ENCODE results near the gene LTF. TPM values are rescaled to one million over a fixed set of nuclear protein-coding genes. Genes with fewer than 3 reads are reported as not detected.
"Not testable (repeated sequence)": the region's sequence is repeated elsewhere in the genome, so short reads cannot be mapped to it uniquely, and the experiment has no call there.

LTF gene
- total RNA-seq, 4 donors from 2014 or later = 0.14 to 3.3 TPM; not detected in 2

DNA sequence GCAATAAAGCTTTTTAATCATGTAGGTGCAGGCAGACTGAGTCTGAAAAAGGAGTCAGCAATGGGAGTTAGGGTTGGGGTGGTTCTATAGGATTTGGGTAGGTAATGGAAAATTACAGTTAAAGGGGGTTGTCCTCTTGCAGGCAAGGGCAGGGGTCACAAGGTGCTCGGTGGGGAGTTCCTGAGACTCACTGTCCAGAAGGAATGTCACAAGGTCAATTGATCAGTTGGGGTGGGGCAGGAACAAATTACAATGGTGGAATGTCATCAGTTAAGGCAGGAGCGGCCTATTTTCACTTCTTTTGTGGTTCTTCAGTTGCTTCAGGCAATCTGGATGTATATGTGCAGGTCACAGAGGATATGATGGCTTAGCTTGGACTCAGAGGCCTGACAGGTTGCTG lies 71.7 kb downstream of the LTF start:
- DNase-seq = no peak
- Histone ChIP-seq H3K36me3 (no peaks in the 10 kb centered on the region), H3K4me1 (no peaks in the 10 kb centered on the region), H3K27ac (no peak overlapping the region), H3K9me3 (no peaks in the 10 kb centered on the region), H3K4me3 (no peak overlapping the region), H3K27me3 (no peaks in the 10 kb centered on the region)
- intact Hi-C loops (cut with DNase I; ENCODE audit: low total_unique reads) (no loop called here), in situ Hi-C loops (cut with MboI; ENCODE audit: low pct_ligation_motif_present in 1 of 4, low pct_unique_long_range_greater_than_20kb in 1 of 4, low sequenced_read_pairs in 3 of 4) (loop anchor here in 1 of 4 donors (25.0 kb wide), 1 partner anchor 456 kb away; the partner anchor contains the start of gene CXCR6)
- 70% methylated on average over 2 of the region's 2 CpGs; no CpG with 5 or more reads in 1 of the 2 donors for WGBS, 2 donors (ENCODE audit: low coverage in 1 of 2)
- TF ChIP-seq, protein P1, sequence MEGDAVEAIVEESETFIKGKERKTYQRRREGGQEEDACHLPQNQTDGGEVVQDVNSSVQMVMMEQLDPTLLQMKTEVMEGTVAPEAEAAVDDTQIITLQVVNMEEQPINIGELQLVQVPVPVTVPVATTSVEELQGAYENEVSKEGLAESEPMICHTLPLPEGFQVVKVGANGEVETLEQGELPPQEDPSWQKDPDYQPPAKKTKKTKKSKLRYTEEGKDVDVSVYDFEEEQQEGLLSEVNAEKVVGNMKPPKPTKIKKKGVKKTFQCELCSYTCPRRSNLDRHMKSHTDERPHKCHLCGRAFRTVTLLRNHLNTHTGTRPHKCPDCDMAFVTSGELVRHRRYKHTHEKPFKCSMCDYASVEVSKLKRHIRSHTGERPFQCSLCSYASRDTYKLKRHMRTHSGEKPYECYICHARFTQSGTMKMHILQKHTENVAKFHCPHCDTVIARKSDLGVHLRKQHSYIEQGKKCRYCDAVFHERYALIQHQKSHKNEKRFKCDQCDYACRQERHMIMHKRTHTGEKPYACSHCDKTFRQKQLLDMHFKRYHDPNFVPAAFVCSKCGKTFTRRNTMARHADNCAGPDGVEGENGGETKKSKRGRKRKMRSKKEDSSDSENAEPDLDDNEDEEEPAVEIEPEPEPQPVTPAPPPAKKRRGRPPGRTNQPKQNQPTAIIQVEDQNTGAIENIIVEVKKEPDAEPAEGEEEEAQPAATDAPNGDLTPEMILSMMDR (IDR thresholded peaks at IDR 0.05) = no peak
- TF ChIP-seq EP300 (IDR thresholded peaks at IDR 0.05; ENCODE audit: low read depth) (no peak), POLR2AphosphoS5 (IDR thresholded peaks at IDR 0.05) (no peak), POLR2A (IDR thresholded peaks at IDR 0.05) (no peak)

GRCh38 chr3:46391526-46391925 lies 73.2 kb downstream of the LTF start:
- H3K4me3 ChIP-seq; intact Hi-C loops (cut with DNase I; ENCODE audit: low total_unique reads); H3K36me3 ChIP-seq; H3K9me3 ChIP-seq; H3K4me1 ChIP-seq; DNase-seq; H3K27me3 ChIP-seq; H3K27ac ChIP-seq: not testable (repeated sequence)
- 86 to 100% methylated on average over 3 to 5 of the region's 5 CpGs for WGBS, 2 donors (ENCODE audit: low coverage in 1 of 2)
- in situ Hi-C loops (cut with MboI; ENCODE audit: low pct_ligation_motif_present in 1 of 4, low pct_unique_long_range_greater_than_20kb in 1 of 4, low sequenced_read_pairs in 3 of 4) = loop anchor here in 1 of 4 donors (25.0 kb wide), 1 partner anchor 454 kb away; the partner anchor contains the start of gene CXCR6

DNA sequence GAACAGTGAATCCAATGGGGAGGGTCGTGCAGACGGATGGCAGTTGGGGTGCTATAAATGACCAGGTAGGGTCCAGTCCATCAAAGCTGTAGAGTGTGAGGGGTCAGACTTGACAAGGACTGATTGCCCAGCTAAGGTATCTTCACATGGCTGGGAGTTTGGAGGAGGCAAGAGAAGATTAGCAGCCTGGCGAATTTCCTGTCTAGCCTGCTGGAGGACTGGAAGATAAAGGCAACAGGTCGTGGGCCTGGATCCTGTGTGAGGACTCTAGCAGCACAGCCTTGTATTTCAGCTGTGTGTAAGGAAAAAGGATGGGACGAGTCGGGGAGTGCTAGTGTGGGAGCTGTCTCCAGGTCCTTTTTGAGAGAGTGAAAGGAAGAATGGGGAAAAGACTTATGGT lies 75.4 kb downstream of the LTF start:
- TF ChIP-seq, protein P1 (IDR thresholded peaks at IDR 0.05) = no peak
- TF ChIP-seq POLR2AphosphoS5 (IDR thresholded peaks at IDR 0.05) (no peak), POLR2A (IDR thresholded peaks at IDR 0.05) (no peak), EP300 (IDR thresholded peaks at IDR 0.05; ENCODE audit: low read depth) (no peak)
- Histone ChIP-seq H3K36me3 (no peaks in the 10 kb centered on the region), H3K27me3 (no peaks in the 10 kb centered on the region), H3K27ac (no peak overlapping the region), H3K4me3 (no peak overlapping the region), H3K9me3 (no peaks in the 10 kb centered on the region), H3K4me1 (peaks cover 0 to 10% (median 4%) of the 10 kb centered on the region in 4 donors)
- intact Hi-C loops (cut with DNase I; ENCODE audit: low total_unique reads) (no loop called here), in situ Hi-C loops (cut with MboI; ENCODE audit: low pct_ligation_motif_present in 1 of 4, low pct_unique_long_range_greater_than_20kb in 1 of 4, low sequenced_read_pairs in 3 of 4) (loop anchor here in 1 of 4 donors (25.0 kb wide), 1 partner anchor 452 kb away; the partner anchor contains the start of gene CXCR6)
- WGBS, 2 donors (ENCODE audit: low coverage in 1 of 2) = 87% methylated on average over 5 to 6 of the region's 6 CpGs
- DNase-seq = no peak

DNA sequence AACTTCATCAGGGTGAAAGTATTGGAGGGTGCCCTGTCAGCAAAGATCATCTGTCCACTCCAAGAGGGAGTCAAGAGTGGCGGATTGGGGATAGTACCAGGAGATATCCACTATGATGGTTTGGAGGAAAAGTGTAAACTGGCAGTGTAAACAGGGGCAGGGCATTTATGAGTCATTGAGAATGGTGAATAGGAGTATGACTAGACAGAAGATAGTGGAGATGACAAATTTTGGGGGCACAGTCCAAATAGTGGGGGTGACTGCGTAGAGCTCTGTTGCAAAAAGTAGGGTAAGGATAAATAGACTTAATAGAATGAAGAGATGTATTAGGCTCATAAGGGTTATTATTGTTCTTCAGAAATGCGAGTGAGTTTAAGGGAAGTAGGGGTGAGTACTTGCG lies 75.9 kb downstream of the LTF start:
- peaks cover 0 to 13% (median 6%) of the 10 kb centered on the region in 4 donors for H3K4me1 ChIP-seq
- H3K27ac ChIP-seq; DNase-seq; H3K9me3 ChIP-seq; H3K4me3 ChIP-seq; H3K36me3 ChIP-seq; H3K27me3 ChIP-seq; intact Hi-C loops (cut with DNase I; ENCODE audit: low total_unique reads): not testable (repeated sequence)
- in situ Hi-C loops (cut with MboI; ENCODE audit: low pct_ligation_motif_present in 1 of 4, low pct_unique_long_range_greater_than_20kb in 1 of 4, low sequenced_read_pairs in 3 of 4) = loop anchor here in 1 of 4 donors (25.0 kb wide), 1 partner anchor 452 kb away; the partner anchor contains the start of gene CXCR6
- 96% methylated on average over 4 of the region's 4 CpGs for WGBS, 2 donors (ENCODE audit: low coverage in 1 of 2)

- no peak for DNase-seq
- H3K27ac ChIP-seq = peak overlapping the region in 3 of 4 donors; percentile 29 to 46 (median 34)
- in situ Hi-C loops (cut with MboI; ENCODE audit: low pct_ligation_motif_present in 1 of 4, low pct_unique_long_range_greater_than_20kb in 1 of 4, low sequenced_read_pairs in 3 of 4) = loop anchor here in 1 of 4 donors (25.0 kb wide), 1 partner anchor 449 kb away; the partner anchor contains the start of gene CXCR6
Observed at GRCh38 chr3:46386205-46386604, 78.5 kb downstream of the LTF start.

More at GRCh38 chr3:46386205-46386604, 78.5 kb downstream of the LTF start:
- Histone ChIP-seq H3K4me1 (peaks cover 0 to 28% (median 14%) of the 10 kb centered on the region in 4 donors), H3K36me3 (no peaks in the 10 kb centered on the region), H3K4me3 (no peak overlapping the region), H3K9me3 (no peaks in the 10 kb centered on the region), H3K27me3 (no peaks in the 10 kb centered on the region)
- 30 to 42% methylated on average over 2 to 4 of the region's 4 CpGs for WGBS, 2 donors (ENCODE audit: low coverage in 1 of 2)
- intact Hi-C loops (cut with DNase I; ENCODE audit: low total_unique reads) = no loop called here
- TF ChIP-seq, protein P1 (IDR thresholded peaks at IDR 0.05) = no peak
- no peak for TF ChIP-seq POLR2A (IDR thresholded peaks at IDR 0.05)
- TF ChIP-seq POLR2AphosphoS5 (IDR thresholded peaks at IDR 0.05) = no peak
- TF ChIP-seq EP300 (IDR thresholded peaks at IDR 0.05; ENCODE audit: low read depth) = no peak

Other genes starting within 250 kb of the LTF start
- gene CCR3, start 222.4 kb downstream of the LTF start, total RNA-seq = not detected
- gene CCR2, start 110.8 kb downstream of the LTF start, total RNA-seq = 1 to 10 TPM in 2 of 4 donors, not detected in 2; 1.8 to 4.6 TPM
- 1 to 10 TPM in 3 of 4 donors, not detected in 1; 1.1 to 3.7 (median 1.4) TPM for gene CCR5, start 94.0 kb downstream of the LTF start, total RNA-seq
- gene CCRL2, start 57.6 kb downstream of the LTF start, total RNA-seq = 10 to 100 TPM in 2 of 4 donors, 1 to 10 TPM in 2; 2.6 to 13.9 (median 9.8) TPM
- gene RTP3, start 33.1 kb upstream of the LTF start, total RNA-seq = not detected
- gene LRRC2, start 101.4 kb upstream of the LTF start, total RNA-seq = 1 to 10 TPM in 2 of 4 donors, under 1 TPM in 1, not detected in 1; 1.00 to 2.0 (median 1.6) TPM
- gene FAM240A, start 147.6 kb upstream of the LTF start, total RNA-seq = not detected
- 100 to 1,000 TPM in 2 of 4 donors, 10 to 100 TPM in 2; 67.5 to 212 (median 116) TPM for gene ALS2CL, start 228.8 kb upstream of the LTF start, total RNA-seq
- not detected for gene TMIE, start 236.5 kb upstream of the LTF start, total RNA-seq